ENCODE data around the gene NUTF2.
"Not testable (repeated sequence)": the region's sequence is repeated elsewhere in the genome, so short reads cannot be mapped to it uniquely, and the experiment has no call there.

NUTF2 gene

GRCh38 chr16:67841198-67841815 lies 5.4 kb upstream of the NUTF2 start:
- no peak for DNase-seq

- DNase-seq: peak; percentile 92
These were observed 4.8 kb upstream of the NUTF2 start, which contains the start of gene THAP11 for GRCh38 chr16:67841816-67842508. THAP11 (plus strand) TSS chr16:67842320; CDS start chr16:67842555, 235 bp downstream.

GRCh38 chr16:67842509-67843342 lies 4.0 kb upstream of the NUTF2 start:
- DNase-seq: no peak

- no peak for DNase-seq
These were observed 3.4 kb upstream of the NUTF2 start for GRCh38 chr16:67843343-67843765.

GRCh38 chr16:67844497-67844896 lies 2.2 kb upstream of the NUTF2 start:
- no peak for DNase-seq

GRCh38 chr16:67845291-67846062 lies 1.3 kb upstream of the NUTF2 start:
- no peak for DNase-seq

- no peak for DNase-seq
These were observed 742 bp upstream of the NUTF2 start for GRCh38 chr16:67846063-67846319.

GRCh38 chr16:67847064-67847861 lies 530 bp downstream of the NUTF2 start, which contains the start of gene CENPT:
CENPT (minus strand) TSS chr16:67847693; CDS start chr16:67833859, 13,834 bp downstream.
- no peak for DNase-seq

- no peak for DNase-seq
These were observed 1.4 kb downstream of the NUTF2 start for GRCh38 chr16:67848118-67848517.

GRCh38 chr16:67853670-67854069 lies 6.9 kb downstream of the NUTF2 start:
- no peak for DNase-seq

- no peak for DNase-seq
These were observed 9.1 kb downstream of the NUTF2 start for GRCh38 chr16:67855789-67856188.

- DNase-seq: no peak
These were observed 10.3 kb downstream of the NUTF2 start for GRCh38 chr16:67856927-67857546.

- DNase-seq: peak; percentile 86
These were observed 11.0 kb downstream of the NUTF2 start for GRCh38 chr16:67857547-67858233.

- no peak for DNase-seq
These were observed 11.8 kb downstream of the NUTF2 start for GRCh38 chr16:67858500-67858899.

GRCh38 chr16:67860589-67861398 lies 14.1 kb downstream of the NUTF2 start:
- no peak for DNase-seq

GRCh38 chr16:67861877-67862276 lies 15.1 kb downstream of the NUTF2 start:
- no peak for DNase-seq

- DNase-seq: no peak
These were observed 16.2 kb downstream of the NUTF2 start for GRCh38 chr16:67862623-67863583.

GRCh38 chr16:67864044-67864443 lies 17.3 kb downstream of the NUTF2 start:
- DNase-seq: not testable (repeated sequence)

- no peak for DNase-seq
These were observed 17.9 kb downstream of the NUTF2 start for GRCh38 chr16:67864594-67864993.

Data from DMS153 (cell line).